ENCODE measurements around the gene SPIC. TPM values are rescaled to one million over a fixed set of nuclear protein-coding genes. Genes with fewer than 3 reads are reported as not detected.

SPIC gene
- total and polyA plus RNA-seq, 2 donors (not counting 1 experiment from before 2014, with no cell fraction given): not detected

DNA sequence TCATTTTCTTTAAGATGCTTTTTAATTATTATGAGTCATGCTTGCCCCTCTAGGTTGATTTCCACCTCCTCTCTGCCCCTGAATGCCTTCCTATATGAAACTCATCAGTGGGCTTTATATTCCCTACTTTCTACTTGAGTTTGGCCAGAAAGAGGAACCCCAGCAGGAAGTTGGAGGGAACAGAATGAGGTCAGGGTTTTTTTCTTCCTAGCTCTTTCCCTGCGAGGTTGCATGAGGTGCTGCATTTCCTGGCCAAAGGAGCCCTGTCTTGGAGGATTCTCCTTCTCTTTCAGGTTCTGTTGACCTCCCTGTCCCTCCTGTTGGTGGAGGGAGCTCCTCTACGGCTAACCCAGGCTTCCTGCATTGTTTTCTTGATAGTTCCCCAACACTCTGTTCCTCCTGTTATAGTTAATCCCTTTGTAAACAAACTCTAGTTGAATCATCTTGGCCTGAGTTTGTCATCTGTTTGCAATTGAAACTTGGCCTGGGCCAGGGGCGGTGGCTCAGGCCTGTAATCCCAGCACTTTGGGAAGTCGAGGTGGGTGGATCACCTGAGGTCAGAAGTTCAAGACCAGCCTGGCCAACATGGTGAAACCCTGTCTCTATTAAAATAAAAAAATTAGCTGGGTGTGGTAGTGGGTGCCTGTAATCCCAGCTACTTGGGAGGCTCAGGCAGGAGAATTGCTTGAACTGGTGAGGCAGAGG lies 15.3 kb upstream of the SPIC start:
- H3K9ac ChIP-seq (ENCODE audit: low read length): no peak overlapping the region
- Mint-ChIP-seq H3K27ac (no peak overlapping the region), H3K27me3 (no peaks in the 10 kb centered on the region), H3K4me3 (no peak overlapping the region), H3K9me3 (ENCODE audit: insufficient read depth) (peaks cover 6% of the 10 kb centered on the region), H3K4me1 (peaks cover 6% of the 10 kb centered on the region)
- TF ChIP-seq, protein P1, sequence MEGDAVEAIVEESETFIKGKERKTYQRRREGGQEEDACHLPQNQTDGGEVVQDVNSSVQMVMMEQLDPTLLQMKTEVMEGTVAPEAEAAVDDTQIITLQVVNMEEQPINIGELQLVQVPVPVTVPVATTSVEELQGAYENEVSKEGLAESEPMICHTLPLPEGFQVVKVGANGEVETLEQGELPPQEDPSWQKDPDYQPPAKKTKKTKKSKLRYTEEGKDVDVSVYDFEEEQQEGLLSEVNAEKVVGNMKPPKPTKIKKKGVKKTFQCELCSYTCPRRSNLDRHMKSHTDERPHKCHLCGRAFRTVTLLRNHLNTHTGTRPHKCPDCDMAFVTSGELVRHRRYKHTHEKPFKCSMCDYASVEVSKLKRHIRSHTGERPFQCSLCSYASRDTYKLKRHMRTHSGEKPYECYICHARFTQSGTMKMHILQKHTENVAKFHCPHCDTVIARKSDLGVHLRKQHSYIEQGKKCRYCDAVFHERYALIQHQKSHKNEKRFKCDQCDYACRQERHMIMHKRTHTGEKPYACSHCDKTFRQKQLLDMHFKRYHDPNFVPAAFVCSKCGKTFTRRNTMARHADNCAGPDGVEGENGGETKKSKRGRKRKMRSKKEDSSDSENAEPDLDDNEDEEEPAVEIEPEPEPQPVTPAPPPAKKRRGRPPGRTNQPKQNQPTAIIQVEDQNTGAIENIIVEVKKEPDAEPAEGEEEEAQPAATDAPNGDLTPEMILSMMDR (IDR thresholded peaks at IDR 0.05): no peak
- TF ChIP-seq EZH2 (IDR thresholded peaks at IDR 0.05; ENCODE audit: borderline replicate concordance, insufficient read depth, low read depth, low read length, poor library complexity, severe bottlenecking): no peak
- no peak overlapping the region for H3K27ac ChIP-seq (ENCODE audit: low read length in 2 of 2)
- WGBS (ENCODE audit: insufficient coverage): 100% methylated on average over 1 of the region's 4 CpGs
- no peak overlapping the region for H3K4me3 ChIP-seq (ENCODE audit: control extremely low read depth in 1 of 5, extremely low read depth in 1 of 5, insufficient read depth in 1 of 5, low read depth in 2 of 5, low read length in 4 of 5)
- CTCF ChIA-PET: no interaction called here
- no peak overlapping the region for H2AFZ ChIP-seq (ENCODE audit: insufficient read depth, low read depth, low read length, poor library complexity, severe bottlenecking)
- no peak for ATAC-seq (ENCODE audit: low read depth)
- H4K20me1 ChIP-seq (ENCODE audit: control insufficient read depth, insufficient read depth, low read length, poor library complexity, severe bottlenecking): no peaks in the 10 kb centered on the region
- DNase-seq: no peak
- H3K9me3 ChIP-seq (ENCODE audit: control extremely low read depth in 1 of 3, control insufficient read depth in 2 of 3, insufficient read depth in 1 of 3, low read length in 2 of 3): peaks cover 1 to 15% (median 9%) of the 10 kb centered on the region in 3 donors
- H3K4me2 ChIP-seq (replicated peaks; ENCODE audit: low read depth, low read length, poor library complexity, severe bottlenecking): no peak overlapping the region
- peaks cover 0 to 2% (median 0%) of the 10 kb centered on the region in 4 experiments for H3K27me3 ChIP-seq (replicated peaks in 1 of 4; ENCODE audit: control extremely low read depth in 1 of 4, control insufficient read depth in 3 of 4, insufficient read depth in 4 of 4, low read length in 3 of 4)
- intact Hi-C loops (cut with micrococcal nuclease): no loop called here
- H3K4me1 ChIP-seq (ENCODE audit: control insufficient read depth in 2 of 2, insufficient read depth in 2 of 2, low read length in 2 of 2): peaks cover 0 to 4% of the 10 kb centered on the region in 2 donors
- H3K79me2 ChIP-seq (ENCODE audit: control insufficient read depth, insufficient read depth, low read length): no peaks in the 10 kb centered on the region
- POLR2A ChIA-PET: no interaction called here
- H3K36me3 ChIP-seq (replicated peaks in 1 of 2; ENCODE audit: control extremely low read depth in 1 of 2, control insufficient read depth in 1 of 2, extremely low read depth in 1 of 2, insufficient read depth in 2 of 2, low read length in 1 of 2): no peaks in the 10 kb centered on the region

DNA sequence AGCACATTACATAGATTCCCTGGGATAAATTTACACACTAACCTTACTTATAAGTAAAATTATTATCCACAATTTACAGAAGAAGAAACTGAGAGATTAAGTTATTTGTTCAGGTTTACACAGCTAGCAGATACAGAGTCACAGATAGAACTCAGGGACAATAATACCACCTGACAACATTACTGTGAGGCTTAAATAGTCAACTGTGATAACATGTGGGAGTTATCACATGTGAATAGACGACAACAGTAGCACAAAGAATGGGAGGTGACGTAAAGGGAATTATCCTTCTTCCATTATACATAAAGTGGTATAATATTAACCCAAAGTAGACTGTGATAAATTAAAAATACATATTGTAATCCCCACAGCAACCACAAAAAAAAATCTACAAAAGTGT lies 6.2 kb upstream of the SPIC start:
- Histone ChIP-seq H3K9ac (ENCODE audit: low read length) (no peak overlapping the region), H3K9me3 (ENCODE audit: control extremely low read depth in 1 of 3, control insufficient read depth in 2 of 3, insufficient read depth in 1 of 3, low read length in 2 of 3) (no peaks in the 10 kb centered on the region), H3K79me2 (ENCODE audit: control insufficient read depth, insufficient read depth, low read length) (no peaks in the 10 kb centered on the region), H3K27me3 (replicated peaks in 1 of 4; ENCODE audit: control extremely low read depth in 1 of 4, control insufficient read depth in 3 of 4, insufficient read depth in 4 of 4, low read length in 3 of 4) (no peaks in the 10 kb centered on the region), H2AFZ (ENCODE audit: insufficient read depth, low read depth, low read length, poor library complexity, severe bottlenecking) (no peak overlapping the region), H4K20me1 (ENCODE audit: control insufficient read depth, insufficient read depth, low read length, poor library complexity, severe bottlenecking) (no peaks in the 10 kb centered on the region), H3K36me3 (replicated peaks in 1 of 2; ENCODE audit: control extremely low read depth in 1 of 2, control insufficient read depth in 1 of 2, extremely low read depth in 1 of 2, insufficient read depth in 2 of 2, low read length in 1 of 2) (no peaks in the 10 kb centered on the region), H3K4me2 (replicated peaks; ENCODE audit: low read depth, low read length, poor library complexity, severe bottlenecking) (no peak overlapping the region), H3K4me3 (ENCODE audit: control extremely low read depth in 1 of 5, extremely low read depth in 1 of 5, insufficient read depth in 1 of 5, low read depth in 2 of 5, low read length in 4 of 5) (no peak overlapping the region), H3K4me1 (ENCODE audit: control insufficient read depth in 2 of 2, insufficient read depth in 2 of 2, low read length in 2 of 2) (no peaks in the 10 kb centered on the region), H3K27ac (ENCODE audit: low read length in 2 of 2) (no peak overlapping the region)
- WGBS (ENCODE audit: insufficient coverage): no CpG with 5 or more reads among the region's 2 CpGs
- Mint-ChIP-seq H3K4me1 (no peaks in the 10 kb centered on the region), H3K27me3 (no peaks in the 10 kb centered on the region), H3K4me3 (no peak overlapping the region), H3K9me3 (ENCODE audit: insufficient read depth) (no peaks in the 10 kb centered on the region), H3K27ac (no peak overlapping the region)
- ChIA-PET CTCF (no interaction called here), POLR2A (no interaction called here)
- no peak for DNase-seq
- ATAC-seq (ENCODE audit: low read depth): no peak
- intact Hi-C loops (cut with micrococcal nuclease): no loop called here
- TF ChIP-seq, protein P1 (IDR thresholded peaks at IDR 0.05): no peak
- TF ChIP-seq EZH2 (IDR thresholded peaks at IDR 0.05; ENCODE audit: borderline replicate concordance, insufficient read depth, low read depth, low read length, poor library complexity, severe bottlenecking): no peak

Measured in B cell (primary cell).